Vagina (tissue), 2 donors: ENCODE data around the gene TMEM165.

Experiments used
- POLR2A ChIP-seq, 2 donors: fragments of 450-650 bp; IDR thresholded peaks; one replicate each; pipeline ENCODE4 v1.6.1; 2017; ENCODE audit warnings: antibody characterized with exemption in 2 of 2, mild to moderate bottlenecking in 2 of 2, moderate library complexity in 2 of 2
- TF ChIP-seq, protein P1 (sequence below), 3 experiments: fragments of 450-650 bp in 2 of 3; fragments of 200-600 bp in 1 of 3; sonication (generic) in 1 of 3; IDR thresholded peaks; one replicate each; pipeline ENCODE4 v1.5.1; 2017 to 2019; ENCODE audit warnings: antibody characterized with exemption in 3 of 3, mild to moderate bottlenecking in 2 of 3, moderate library complexity in 2 of 3

GRCh38 chr4:55409468-55410171 lies 13.9 kb downstream of the TMEM165 start:
- TF ChIP-seq, protein P1, sequence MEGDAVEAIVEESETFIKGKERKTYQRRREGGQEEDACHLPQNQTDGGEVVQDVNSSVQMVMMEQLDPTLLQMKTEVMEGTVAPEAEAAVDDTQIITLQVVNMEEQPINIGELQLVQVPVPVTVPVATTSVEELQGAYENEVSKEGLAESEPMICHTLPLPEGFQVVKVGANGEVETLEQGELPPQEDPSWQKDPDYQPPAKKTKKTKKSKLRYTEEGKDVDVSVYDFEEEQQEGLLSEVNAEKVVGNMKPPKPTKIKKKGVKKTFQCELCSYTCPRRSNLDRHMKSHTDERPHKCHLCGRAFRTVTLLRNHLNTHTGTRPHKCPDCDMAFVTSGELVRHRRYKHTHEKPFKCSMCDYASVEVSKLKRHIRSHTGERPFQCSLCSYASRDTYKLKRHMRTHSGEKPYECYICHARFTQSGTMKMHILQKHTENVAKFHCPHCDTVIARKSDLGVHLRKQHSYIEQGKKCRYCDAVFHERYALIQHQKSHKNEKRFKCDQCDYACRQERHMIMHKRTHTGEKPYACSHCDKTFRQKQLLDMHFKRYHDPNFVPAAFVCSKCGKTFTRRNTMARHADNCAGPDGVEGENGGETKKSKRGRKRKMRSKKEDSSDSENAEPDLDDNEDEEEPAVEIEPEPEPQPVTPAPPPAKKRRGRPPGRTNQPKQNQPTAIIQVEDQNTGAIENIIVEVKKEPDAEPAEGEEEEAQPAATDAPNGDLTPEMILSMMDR (IDR thresholded peaks at IDR 0.05): no peak
- no peak for TF ChIP-seq POLR2A (IDR thresholded peaks at IDR 0.05)
